Endodermal cell (in vitro differentiated cells): ENCODE measurements around the gene LPAR5. TPM values are rescaled to one million over a fixed set of nuclear protein-coding genes. Genes with fewer than 3 reads are reported as not detected.
A peak's percentile ranks its signal among the peaks of the same experiment; 100 is the strongest.

ENCODE experiments used
- DNase-seq: peaks from one replicate; pipeline ENCODE4 v3.0.0-alpha.2; 2017
- H3K27ac ChIP-seq: 2 replicates; pipeline ENCODE4 v1.5.1; 2013; ENCODE audit warnings: mild to moderate bottlenecking, low read depth, low read length, moderate library complexity
- H3K27me3 ChIP-seq: 2 replicates; pipeline ENCODE4 v1.6.1; 2013; ENCODE audit warnings: mild to moderate bottlenecking, low read length, moderate library complexity; ENCODE audit not compliant: insufficient read depth, control insufficient read depth, poor library complexity, severe bottlenecking
- H3K36me3 ChIP-seq: 2 replicates; pipeline ENCODE4 v1.7.0; 2013; ENCODE audit warnings: mild to moderate bottlenecking, low read length, moderate library complexity; ENCODE audit not compliant: control insufficient read depth, insufficient read depth
- H3K4me1 ChIP-seq: one replicate; pipeline ENCODE4 v1.7.0; 2013; ENCODE audit warnings: low read length; ENCODE audit not compliant: control insufficient read depth, insufficient read depth
- H3K4me3 ChIP-seq: 2 replicates; pipeline ENCODE4 v1.5.1; 2013; ENCODE audit warnings: mild to moderate bottlenecking, low read length, moderate library complexity
- H3K9ac ChIP-seq: 2 replicates; pipeline ENCODE4 v1.6.1; 2013; ENCODE audit warnings: mild to moderate bottlenecking, low read length, moderate library complexity; ENCODE audit not compliant: poor library complexity, severe bottlenecking; ENCODE audit errors: extremely low read depth
- H3K9me3 ChIP-seq: 2 replicates; pipeline ENCODE4 v1.6.1; 2013; ENCODE audit warnings: mild to moderate bottlenecking, low read length, moderate library complexity; ENCODE audit not compliant: control insufficient read depth
- H3K27ac Mint-ChIP-seq: 2 replicates; pipeline ENCODE4 v1.8.0; 2020; ENCODE audit warnings: mixed read lengths
- H3K27me3 Mint-ChIP-seq: 2 replicates; pipeline ENCODE4 v1.8.0; 2021; ENCODE audit warnings: mild to moderate bottlenecking, mixed read lengths; ENCODE audit not compliant: insufficient read depth
- H3K36me3 Mint-ChIP-seq: 2 replicates; pipeline ENCODE4 v1.8.0; 2020; ENCODE audit warnings: low read depth, mixed read lengths
- H3K4me1 Mint-ChIP-seq: 2 replicates; pipeline ENCODE4 v1.8.0; 2020; ENCODE audit warnings: mixed read lengths
- H3K4me3 Mint-ChIP-seq: 2 replicates; pipeline ENCODE4 v1.8.0; 2020; ENCODE audit warnings: mild to moderate bottlenecking, moderate library complexity, mixed read lengths
- H3K9me3 Mint-ChIP-seq: 2 replicates; pipeline ENCODE4 v1.8.0; 2020; ENCODE audit warnings: mild to moderate bottlenecking, mixed read lengths
- WGBS, 2 experiments: methylation state at CpG; one replicate each; pipeline versions ENCODE4 v1.1.5 to v1.1.7; 2013; ENCODE audit warnings: missing lambda C conversion rate in 2 of 2, mixed read lengths in 1 of 2; ENCODE audit not compliant: insufficient coverage in 1 of 2, insufficient read length in 1 of 2; 5-methylcytosine and 5-hydroxymethylcytosine counted together
- total RNA-seq, 2 donors: library from RNA; stranded (reverse); fragmentation: NEBNext Ultra II Directional in 1 of 2; extraction: Animal tissue kit (Norgen Biotek cat#: 25700) in 1 of 2; gene quantifications; 2 replicates in 1 of 2; 3 replicates in 1 of 2; pipeline ENCODE4 v1.2.1, GENCODE V29; 2021
- TF ChIP-seq, protein P1 (sequence below): fragments of 200-600 bp; sonication (generic); conservative IDR thresholded peaks from 2 replicates; pipeline ENCODE4 v1.5.0; 2021; ENCODE audit warnings: antibody characterized with exemption, mild to moderate bottlenecking

The LPAR5 gene
- total RNA-seq, 2 donors from 2014 or later: 0.24 to 0.73 TPM

DNA sequence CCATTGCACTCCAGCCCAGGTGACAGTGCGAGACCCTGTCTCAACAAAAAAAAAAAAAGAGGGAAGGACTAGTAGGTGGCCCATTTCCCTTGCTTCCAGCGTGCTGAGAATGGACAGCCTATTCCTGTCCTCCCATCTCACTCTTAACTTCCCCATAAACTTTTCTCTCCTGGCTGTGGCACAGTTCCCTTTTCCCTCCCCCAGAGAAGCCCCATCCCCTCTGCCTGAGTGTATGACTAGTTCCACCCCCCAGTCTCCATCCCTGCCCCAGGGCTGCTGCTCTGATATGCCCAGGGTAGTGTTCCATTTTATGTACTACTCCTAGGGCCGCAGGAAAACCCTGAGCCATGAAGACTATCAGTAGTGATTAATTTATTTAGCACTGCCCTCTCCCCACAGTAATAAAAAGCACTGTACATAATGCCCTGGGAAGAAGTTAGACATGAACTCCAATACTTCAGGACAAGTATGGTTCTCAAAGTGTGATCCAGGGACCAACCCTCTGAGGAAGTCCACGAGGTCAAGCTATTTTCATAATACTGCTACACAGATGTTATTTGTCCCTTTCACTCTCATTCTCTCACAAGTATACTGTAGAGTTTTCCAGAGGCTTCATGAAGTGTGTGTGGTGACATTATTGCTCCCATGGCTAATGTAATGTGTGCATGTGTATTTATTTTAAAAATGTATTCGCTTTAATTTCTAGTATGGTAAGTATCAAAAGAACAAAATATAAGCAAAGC, 17.1 kb downstream of the LPAR5 start:
- Histone ChIP-seq H3K9me3 (no peaks in the 10 kb centered on the region), H3K4me1 (peaks cover 4% of the 10 kb centered on the region), H3K4me3 (no peak overlapping the region), H3K36me3 (no peaks in the 10 kb centered on the region), H3K9ac (no peak overlapping the region), H3K27me3 (peaks cover 11% of the 10 kb centered on the region), H3K27ac (no peak overlapping the region)
- no peak for DNase-seq
- H3K9me3 Mint-ChIP-seq: no peaks in the 10 kb centered on the region
- H3K4me1 Mint-ChIP-seq: peaks cover 16% of the 10 kb centered on the region
- TF ChIP-seq, protein P1, sequence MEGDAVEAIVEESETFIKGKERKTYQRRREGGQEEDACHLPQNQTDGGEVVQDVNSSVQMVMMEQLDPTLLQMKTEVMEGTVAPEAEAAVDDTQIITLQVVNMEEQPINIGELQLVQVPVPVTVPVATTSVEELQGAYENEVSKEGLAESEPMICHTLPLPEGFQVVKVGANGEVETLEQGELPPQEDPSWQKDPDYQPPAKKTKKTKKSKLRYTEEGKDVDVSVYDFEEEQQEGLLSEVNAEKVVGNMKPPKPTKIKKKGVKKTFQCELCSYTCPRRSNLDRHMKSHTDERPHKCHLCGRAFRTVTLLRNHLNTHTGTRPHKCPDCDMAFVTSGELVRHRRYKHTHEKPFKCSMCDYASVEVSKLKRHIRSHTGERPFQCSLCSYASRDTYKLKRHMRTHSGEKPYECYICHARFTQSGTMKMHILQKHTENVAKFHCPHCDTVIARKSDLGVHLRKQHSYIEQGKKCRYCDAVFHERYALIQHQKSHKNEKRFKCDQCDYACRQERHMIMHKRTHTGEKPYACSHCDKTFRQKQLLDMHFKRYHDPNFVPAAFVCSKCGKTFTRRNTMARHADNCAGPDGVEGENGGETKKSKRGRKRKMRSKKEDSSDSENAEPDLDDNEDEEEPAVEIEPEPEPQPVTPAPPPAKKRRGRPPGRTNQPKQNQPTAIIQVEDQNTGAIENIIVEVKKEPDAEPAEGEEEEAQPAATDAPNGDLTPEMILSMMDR: no peak
- no peak overlapping the region for H3K27ac Mint-ChIP-seq
- 80 to 91% methylated on average over 1 to 4 of the region's 5 CpGs for WGBS, 2 experiments
- no peak overlapping the region for H3K4me3 Mint-ChIP-seq
- peaks cover 38% of the 10 kb centered on the region for H3K27me3 Mint-ChIP-seq
- no peaks in the 10 kb centered on the region for H3K36me3 Mint-ChIP-seq

GRCh38 chr12:6615802-6616201, 20.0 kb downstream of the LPAR5 start:
- Histone ChIP-seq H3K4me3 (no peak overlapping the region), H3K9me3 (no peaks in the 10 kb centered on the region), H3K9ac (no peak overlapping the region), H3K27me3 (peaks cover 11% of the 10 kb centered on the region), H3K27ac (no peak overlapping the region), H3K36me3 (no peaks in the 10 kb centered on the region), H3K4me1 (peaks cover 14% of the 10 kb centered on the region)
- Mint-ChIP-seq H3K4me3 (no peak overlapping the region), H3K9me3 (no peaks in the 10 kb centered on the region), H3K4me1 (peaks cover 28% of the 10 kb centered on the region), H3K36me3 (no peaks in the 10 kb centered on the region), H3K27ac (no peak overlapping the region), H3K27me3 (peaks cover 25% of the 10 kb centered on the region)
- TF ChIP-seq, protein P1: no peak
- DNase-seq: peak; percentile 54
- WGBS, 2 experiments: 88% methylated on average over 3 of the region's 3 CpGs; no CpG with 5 or more reads in 1 of the 2 experiments

- H3K36me3 ChIP-seq: no peaks in the 10 kb centered on the region
- H3K27ac ChIP-seq: peak overlapping the region; percentile 93
- peaks cover 14% of the 10 kb centered on the region for H3K4me1 ChIP-seq
- Mint-ChIP-seq H3K4me1 (peaks cover 26% of the 10 kb centered on the region), H3K4me3 (no peak overlapping the region), H3K27ac (peak overlapping the region; percentile 71), H3K9me3 (no peaks in the 10 kb centered on the region), H3K27me3 (peaks cover 14% of the 10 kb centered on the region), H3K36me3 (no peaks in the 10 kb centered on the region)
- TF ChIP-seq, protein P1: peak; percentile 72
- 72 to 75% methylated on average over 7 of the region's 7 CpGs for WGBS, 2 experiments
- H3K9me3 ChIP-seq: no peaks in the 10 kb centered on the region
- H3K9ac ChIP-seq: peak overlapping the region; percentile 30
- DNase-seq: peak; percentile 84
- peaks cover 8% of the 10 kb centered on the region for H3K27me3 ChIP-seq
- no peak overlapping the region for H3K4me3 ChIP-seq
Measured at GRCh38 chr12:6614513-6615172, 21.1 kb downstream of the LPAR5 start.
